SK-N-SH (cell line): ENCODE measurements around the gene HHIP.

ENCODE experiments used
- CHD2 ChIP-seq: fragments of 150-350 bp; IDR thresholded peaks from 2 replicates; pipeline ENCODE4 v1.6.1; 2018; ENCODE audit warnings: low read length; ENCODE audit not compliant: partially characterized antibody
- NFIC ChIP-seq: IDR thresholded peaks from 2 replicates; pipeline ENCODE4 v1.4.0; 2012; ENCODE audit warnings: borderline replicate concordance
- RAD21 ChIP-seq: IDR thresholded peaks from 2 replicates; pipeline ENCODE4 v1.6.1; 2012; ENCODE audit warnings: mild to moderate bottlenecking, low read length
- TCF12 ChIP-seq: IDR thresholded peaks from 2 replicates; pipeline ENCODE4 v1.4.0; 2012
- TF ChIP-seq, protein P1 (sequence below): fragments of 200-600 bp; sonication (generic); IDR thresholded peaks from 2 replicates; pipeline ENCODE4 v1.6.1; 2017; ENCODE audit warnings: antibody characterized with exemption, mild to moderate bottlenecking, moderate library complexity
- TF ChIP-seq, protein P2 (sequence below): IDR thresholded peaks from 2 replicates; pipeline ENCODE4 v1.4.0; 2012; ENCODE audit warnings: low read depth
- TF ChIP-seq, protein P3 (sequence below): fragments of 150-350 bp; IDR thresholded peaks from 2 replicates; pipeline ENCODE4 v1.6.1; 2017; ENCODE audit warnings: antibody characterized with exemption, low read length, low read depth, borderline replicate concordance

DNA sequence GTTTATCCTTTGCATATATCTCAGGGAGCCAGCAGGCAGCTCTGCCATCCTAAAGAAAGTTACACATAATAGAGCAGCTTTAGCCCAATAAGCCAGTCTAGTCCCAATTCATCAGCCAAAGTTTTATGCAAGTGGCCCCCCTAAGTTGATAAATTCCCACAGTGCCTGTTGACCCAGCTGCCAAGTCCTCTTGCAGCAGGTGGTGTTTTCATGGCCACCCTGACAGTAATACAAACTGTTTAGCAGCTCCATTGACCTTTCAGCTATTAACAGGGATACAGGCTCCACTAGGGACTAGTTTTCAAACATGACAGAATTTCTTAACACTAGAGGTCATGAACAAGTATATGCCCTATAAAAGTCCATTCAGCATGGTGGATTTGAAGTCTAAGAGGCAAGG is 77.5 kb downstream of the HHIP start:
- TF ChIP-seq, protein P1, sequence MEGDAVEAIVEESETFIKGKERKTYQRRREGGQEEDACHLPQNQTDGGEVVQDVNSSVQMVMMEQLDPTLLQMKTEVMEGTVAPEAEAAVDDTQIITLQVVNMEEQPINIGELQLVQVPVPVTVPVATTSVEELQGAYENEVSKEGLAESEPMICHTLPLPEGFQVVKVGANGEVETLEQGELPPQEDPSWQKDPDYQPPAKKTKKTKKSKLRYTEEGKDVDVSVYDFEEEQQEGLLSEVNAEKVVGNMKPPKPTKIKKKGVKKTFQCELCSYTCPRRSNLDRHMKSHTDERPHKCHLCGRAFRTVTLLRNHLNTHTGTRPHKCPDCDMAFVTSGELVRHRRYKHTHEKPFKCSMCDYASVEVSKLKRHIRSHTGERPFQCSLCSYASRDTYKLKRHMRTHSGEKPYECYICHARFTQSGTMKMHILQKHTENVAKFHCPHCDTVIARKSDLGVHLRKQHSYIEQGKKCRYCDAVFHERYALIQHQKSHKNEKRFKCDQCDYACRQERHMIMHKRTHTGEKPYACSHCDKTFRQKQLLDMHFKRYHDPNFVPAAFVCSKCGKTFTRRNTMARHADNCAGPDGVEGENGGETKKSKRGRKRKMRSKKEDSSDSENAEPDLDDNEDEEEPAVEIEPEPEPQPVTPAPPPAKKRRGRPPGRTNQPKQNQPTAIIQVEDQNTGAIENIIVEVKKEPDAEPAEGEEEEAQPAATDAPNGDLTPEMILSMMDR, result no peak
- TF ChIP-seq NFIC, result no peak
- TF ChIP-seq, protein P2, sequence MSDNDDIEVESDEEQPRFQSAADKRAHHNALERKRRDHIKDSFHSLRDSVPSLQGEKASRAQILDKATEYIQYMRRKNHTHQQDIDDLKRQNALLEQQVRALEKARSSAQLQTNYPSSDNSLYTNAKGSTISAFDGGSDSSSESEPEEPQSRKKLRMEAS, result no peak
- no peak for TF ChIP-seq RAD21
- TF ChIP-seq, protein P3, sequence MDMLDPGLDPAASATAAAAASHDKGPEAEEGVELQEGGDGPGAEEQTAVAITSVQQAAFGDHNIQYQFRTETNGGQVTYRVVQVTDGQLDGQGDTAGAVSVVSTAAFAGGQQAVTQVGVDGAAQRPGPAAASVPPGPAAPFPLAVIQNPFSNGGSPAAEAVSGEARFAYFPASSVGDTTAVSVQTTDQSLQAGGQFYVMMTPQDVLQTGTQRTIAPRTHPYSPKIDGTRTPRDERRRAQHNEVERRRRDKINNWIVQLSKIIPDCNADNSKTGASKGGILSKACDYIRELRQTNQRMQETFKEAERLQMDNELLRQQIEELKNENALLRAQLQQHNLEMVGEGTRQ, result no peak
- TF ChIP-seq CHD2, result no peak
- no peak for TF ChIP-seq TCF12
